WTC11 (cell line): ENCODE data around the gene CENPU.

Experiments used
- ARID4B ChIP-seq: sonication (generic); formaldehyde crosslinking; IDR thresholded peaks from 2 replicates; pipeline ENCODE4 v1.8.0; 2023; ENCODE audit warnings: missing genetic modification reagents, mild to moderate bottlenecking, borderline replicate concordance
- CREM ChIP-seq: sonication (generic); formaldehyde crosslinking; IDR thresholded peaks from 2 replicates; pipeline ENCODE4 v1.8.1; 2022; ENCODE audit warnings: mild to moderate bottlenecking, missing genetic modification reagents, moderate library complexity
- CTCF ChIP-seq: fragments of 200-600 bp; IDR thresholded peaks from 2 replicates; pipeline ENCODE4 v1.8.0; 2022; ENCODE audit warnings: antibody characterized with exemption
- ESRRA ChIP-seq: sonication (generic); formaldehyde crosslinking; IDR thresholded peaks from 2 replicates; pipeline ENCODE4 v1.8.1; 2022; ENCODE audit warnings: mild to moderate bottlenecking, missing genetic modification reagents, borderline replicate concordance
- GABPB1 ChIP-seq: sonication (generic); formaldehyde crosslinking; IDR thresholded peaks from 2 replicates; pipeline ENCODE4 v1.8.1; 2023; ENCODE audit warnings: mild to moderate bottlenecking, missing genetic modification reagents
- NFYB ChIP-seq: sonication (generic); formaldehyde crosslinking; conservative IDR thresholded peaks from 2 replicates; pipeline ENCODE4 v1.8.0; 2022; ENCODE audit warnings: low read depth, missing genetic modification reagents
- NR1H2 ChIP-seq: sonication (generic); formaldehyde crosslinking; IDR thresholded peaks from 2 replicates; pipeline ENCODE4 v1.9.0; 2021; ENCODE audit warnings: mild to moderate bottlenecking, moderate library complexity, missing genetic modification reagents
- TCF7 ChIP-seq: sonication (generic); formaldehyde crosslinking; IDR thresholded peaks from 2 replicates; pipeline ENCODE4 v1.8.0; 2022; ENCODE audit warnings: mild to moderate bottlenecking, low read depth, missing genetic modification reagents, moderate library complexity
- ZBTB21 ChIP-seq: sonication (generic); formaldehyde crosslinking; IDR thresholded peaks from 2 replicates; pipeline ENCODE4 v1.8.1; 2023; ENCODE audit warnings: mild to moderate bottlenecking, missing genetic modification reagents, borderline replicate concordance
- ZNF425 ChIP-seq: fragments of 250-450 bp; sonication (Bioruptor Pico); conservative IDR thresholded peaks from 2 replicates; pipeline ENCODE4 v1.9.0; 2021; ENCODE audit warnings: mild to moderate bottlenecking
- TF ChIP-seq, protein P1 (sequence below): sonication (generic); formaldehyde crosslinking; IDR thresholded peaks from 2 replicates; pipeline ENCODE4 v1.8.0; 2022; ENCODE audit warnings: mild to moderate bottlenecking, missing genetic modification reagents
- TF ChIP-seq, protein P2 (sequence below): sonication (generic); formaldehyde crosslinking; IDR thresholded peaks from 2 replicates; pipeline ENCODE4 v1.8.1; 2023; ENCODE audit warnings: mild to moderate bottlenecking, missing genetic modification reagents, borderline replicate concordance

DNA sequence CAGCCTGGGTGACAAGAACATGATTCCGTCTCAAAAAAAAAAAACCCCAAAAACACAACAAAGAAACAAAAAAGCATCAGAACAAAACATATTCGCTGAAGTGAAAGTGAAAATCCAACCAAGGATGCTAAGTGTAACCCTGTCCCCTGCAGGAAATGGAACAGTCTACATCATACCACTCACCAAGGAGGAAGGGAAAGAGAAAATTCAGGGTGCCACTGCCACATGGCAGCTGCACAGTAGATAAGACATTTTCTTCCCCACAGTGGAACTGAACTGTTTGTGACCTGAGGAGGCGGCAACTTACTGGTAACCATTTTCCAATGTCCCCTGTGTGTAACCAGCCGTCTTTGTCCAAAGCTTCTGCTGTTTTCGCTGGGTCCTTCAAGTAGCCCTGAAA, 28.2 kb upstream of the CENPU start:
- TF ChIP-seq CTCF (no peak), ZNF425 (CRISPR knock-in tag) (no peak), ESRRA (CRISPR knock-in tag) (no peak), NR1H2 (no peak), NFYB (no peak), CREM (CRISPR knock-in tag) (no peak), ZBTB21 (CRISPR knock-in tag) (no peak), ARID4B (CRISPR knock-in tag) (no peak), TCF7 (CRISPR knock-in tag) (no peak), GABPB1 (no peak)
- TF ChIP-seq, protein P1, sequence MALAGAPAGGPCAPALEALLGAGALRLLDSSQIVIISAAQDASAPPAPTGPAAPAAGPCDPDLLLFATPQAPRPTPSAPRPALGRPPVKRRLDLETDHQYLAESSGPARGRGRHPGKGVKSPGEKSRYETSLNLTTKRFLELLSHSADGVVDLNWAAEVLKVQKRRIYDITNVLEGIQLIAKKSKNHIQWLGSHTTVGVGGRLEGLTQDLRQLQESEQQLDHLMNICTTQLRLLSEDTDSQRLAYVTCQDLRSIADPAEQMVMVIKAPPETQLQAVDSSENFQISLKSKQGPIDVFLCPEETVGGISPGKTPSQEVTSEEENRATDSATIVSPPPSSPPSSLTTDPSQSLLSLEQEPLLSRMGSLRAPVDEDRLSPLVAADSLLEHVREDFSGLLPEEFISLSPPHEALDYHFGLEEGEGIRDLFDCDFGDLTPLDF (CRISPR knock-in tag): no peak
- TF ChIP-seq, protein P2, sequence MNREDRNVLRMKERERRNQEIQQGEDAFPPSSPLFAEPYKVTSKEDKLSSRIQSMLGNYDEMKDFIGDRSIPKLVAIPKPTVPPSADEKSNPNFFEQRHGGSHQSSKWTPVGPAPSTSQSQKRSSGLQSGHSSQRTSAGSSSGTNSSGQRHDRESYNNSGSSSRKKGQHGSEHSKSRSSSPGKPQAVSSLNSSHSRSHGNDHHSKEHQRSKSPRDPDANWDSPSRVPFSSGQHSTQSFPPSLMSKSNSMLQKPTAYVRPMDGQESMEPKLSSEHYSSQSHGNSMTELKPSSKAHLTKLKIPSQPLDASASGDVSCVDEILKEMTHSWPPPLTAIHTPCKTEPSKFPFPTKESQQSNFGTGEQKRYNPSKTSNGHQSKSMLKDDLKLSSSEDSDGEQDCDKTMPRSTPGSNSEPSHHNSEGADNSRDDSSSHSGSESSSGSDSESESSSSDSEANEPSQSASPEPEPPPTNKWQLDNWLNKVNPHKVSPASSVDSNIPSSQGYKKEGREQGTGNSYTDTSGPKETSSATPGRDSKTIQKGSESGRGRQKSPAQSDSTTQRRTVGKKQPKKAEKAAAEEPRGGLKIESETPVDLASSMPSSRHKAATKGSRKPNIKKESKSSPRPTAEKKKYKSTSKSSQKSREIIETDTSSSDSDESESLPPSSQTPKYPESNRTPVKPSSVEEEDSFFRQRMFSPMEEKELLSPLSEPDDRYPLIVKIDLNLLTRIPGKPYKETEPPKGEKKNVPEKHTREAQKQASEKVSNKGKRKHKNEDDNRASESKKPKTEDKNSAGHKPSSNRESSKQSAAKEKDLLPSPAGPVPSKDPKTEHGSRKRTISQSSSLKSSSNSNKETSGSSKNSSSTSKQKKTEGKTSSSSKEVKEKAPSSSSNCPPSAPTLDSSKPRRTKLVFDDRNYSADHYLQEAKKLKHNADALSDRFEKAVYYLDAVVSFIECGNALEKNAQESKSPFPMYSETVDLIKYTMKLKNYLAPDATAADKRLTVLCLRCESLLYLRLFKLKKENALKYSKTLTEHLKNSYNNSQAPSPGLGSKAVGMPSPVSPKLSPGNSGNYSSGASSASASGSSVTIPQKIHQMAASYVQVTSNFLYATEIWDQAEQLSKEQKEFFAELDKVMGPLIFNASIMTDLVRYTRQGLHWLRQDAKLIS: no peak
